ENCODE measurements around the gene CADM4.

GRCh38 chr19:43611788-43612187 lies 27.9 kb downstream of the CADM4 start, which contains the start of gene SRRM5:
- no peak for TF ChIP-seq CTCF (conservative IDR thresholded peaks at IDR 0.05)
- no peak for TF ChIP-seq ZFX (IDR thresholded peaks at IDR 0.05)
